Activated CD8-positive, alpha-beta memory T cell treated with anti-CD3 and anti-CD28 coated beads for 24 hours (primary cell): ENCODE results near the gene XPO6.

Source experiments
- DNase-seq: peaks from one replicate; pipeline ENCODE4 v3.0.0-alpha.2; 2020

The XPO6 gene

DNA sequence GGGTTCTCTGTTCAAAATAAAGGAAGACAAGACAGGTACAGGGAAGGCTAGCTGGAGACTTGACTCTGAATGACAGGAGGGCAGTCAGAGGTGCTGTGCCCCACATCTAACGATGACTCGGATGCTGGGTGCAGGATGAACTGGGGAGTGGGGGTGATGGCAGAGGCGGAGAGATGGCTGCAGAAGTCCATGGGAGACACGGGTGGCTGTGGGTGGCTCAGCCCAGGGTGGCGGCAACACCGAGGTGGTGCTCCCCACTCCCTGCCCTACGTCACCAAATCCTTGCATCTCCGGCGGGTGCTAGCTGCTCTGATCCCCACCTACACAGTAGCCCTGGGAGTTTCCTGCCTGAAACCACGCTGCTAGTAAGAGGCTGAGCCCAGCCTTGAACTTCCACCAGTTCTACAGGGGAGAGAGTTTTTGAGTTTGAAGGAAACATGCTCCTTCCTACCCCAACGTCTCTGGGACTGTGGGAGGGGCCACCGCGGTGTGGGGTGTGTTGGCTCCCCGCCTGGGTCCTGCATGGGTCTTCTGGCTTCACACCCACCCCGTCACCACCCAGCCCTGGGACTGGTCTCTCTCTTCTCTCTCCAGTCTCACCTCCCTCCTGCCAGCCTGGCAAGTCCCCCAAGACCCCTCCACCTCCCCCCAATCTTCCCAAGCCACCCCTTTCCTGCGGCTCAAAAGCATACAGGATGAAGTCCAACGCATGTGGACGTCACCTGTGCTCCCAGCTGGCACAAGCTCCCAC is 152.8 kb downstream of the XPO6 start:
- DNase-seq = no peak

DNA sequence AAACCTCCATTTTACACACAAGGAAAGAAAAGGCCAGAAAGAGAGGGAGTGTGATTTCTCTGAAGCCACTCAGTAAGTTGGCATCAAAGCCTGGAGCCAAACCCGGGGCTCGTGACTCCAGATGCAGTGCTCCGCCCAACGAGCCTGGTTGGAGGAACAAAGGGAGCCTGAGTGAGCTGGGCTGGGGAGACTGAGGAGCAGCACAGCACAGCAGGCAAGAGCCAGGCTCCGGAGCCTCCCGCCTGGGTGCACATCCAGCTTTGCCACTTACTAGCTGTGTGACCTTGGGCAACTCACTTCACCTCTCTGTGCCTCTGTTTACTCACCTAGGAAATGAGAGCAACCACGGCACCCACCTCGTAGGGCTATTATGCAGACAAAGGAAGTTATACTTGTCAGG is 153.8 kb downstream of the XPO6 start:
- DNase-seq = no peak

DNA sequence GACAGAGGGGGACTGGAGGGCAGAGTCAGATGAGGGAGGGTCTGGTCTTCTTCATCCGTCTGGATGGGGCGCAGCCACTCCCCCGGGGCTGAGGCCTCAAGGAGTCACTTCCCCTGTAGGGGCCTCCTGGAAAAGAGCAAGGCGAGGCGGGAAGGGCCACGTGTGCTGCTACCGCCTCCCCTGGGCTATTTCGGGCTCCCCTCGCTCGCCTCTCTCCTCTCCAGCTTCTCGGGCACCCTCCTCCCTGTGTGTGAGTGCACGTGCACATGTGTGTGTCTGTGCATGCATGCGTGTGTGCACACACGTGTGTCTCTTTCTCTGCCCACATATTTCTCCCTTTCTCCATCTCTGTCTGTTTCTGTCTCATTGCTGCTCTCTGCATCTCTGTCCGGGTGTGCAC is 158.3 kb downstream of the XPO6 start:
- no peak for DNase-seq

DNA sequence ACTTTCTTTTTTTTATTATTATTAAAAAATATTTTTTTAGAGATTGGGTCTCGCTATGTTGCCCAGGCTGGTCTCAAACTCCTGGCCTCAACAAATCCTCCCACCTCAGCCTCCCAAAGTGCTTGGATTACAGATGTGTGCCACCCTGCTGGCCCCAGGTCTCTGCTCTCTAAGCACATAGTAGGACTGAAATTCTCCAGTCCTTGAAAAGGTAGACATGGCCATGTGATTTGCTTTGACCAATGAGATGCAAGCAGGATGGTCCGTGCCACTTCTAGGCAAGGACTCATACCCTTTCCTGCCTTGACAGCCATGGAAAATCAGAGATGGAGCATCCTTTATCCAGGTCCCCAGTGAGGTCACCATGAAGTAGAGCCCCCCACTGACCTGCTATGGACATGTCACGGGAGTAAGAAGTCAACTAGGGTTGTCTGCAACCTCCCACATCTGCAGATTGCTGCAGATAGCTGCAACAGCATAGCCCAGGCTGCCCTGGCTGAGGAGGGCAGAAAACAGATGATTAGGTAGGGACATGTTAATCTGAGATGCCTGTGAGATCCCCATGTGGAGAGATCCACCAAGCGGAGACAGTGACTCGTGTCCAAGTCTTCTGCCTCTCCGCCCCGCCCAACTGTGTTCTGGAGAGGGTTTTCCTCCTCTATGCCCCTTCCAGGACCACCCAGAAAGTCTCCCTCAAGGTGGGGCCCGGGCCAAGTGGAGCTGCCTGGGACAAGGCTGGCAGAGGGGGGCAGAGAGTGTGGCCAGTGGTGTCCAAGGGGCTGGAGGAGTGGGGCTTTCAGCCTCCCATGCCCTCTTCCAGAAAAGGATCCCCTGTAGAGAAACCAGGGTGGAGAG is 159.3 kb downstream of the XPO6 start:
- DNase-seq = no peak

DNA sequence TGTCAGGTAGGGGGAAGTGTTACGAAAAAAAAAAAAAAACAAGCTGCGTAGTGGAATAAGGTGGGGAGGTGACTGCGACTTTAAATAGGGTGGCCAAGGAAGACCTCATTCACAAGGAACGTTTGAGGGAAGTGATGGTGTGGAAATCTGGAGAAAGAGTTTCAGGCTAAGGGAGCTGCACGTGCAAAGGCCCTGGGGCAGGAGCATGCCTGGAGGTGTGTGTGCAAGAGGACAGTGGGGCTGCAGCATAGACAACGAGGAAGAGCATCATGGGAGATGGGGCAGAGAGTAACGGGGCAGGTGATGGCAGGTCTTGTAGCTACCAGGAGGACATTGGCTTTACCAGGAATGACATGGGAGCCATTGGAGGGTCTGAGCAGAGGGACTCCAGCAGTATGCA is 160.3 kb downstream of the XPO6 start:
- DNase-seq = no peak
